Measurements from ENCODE around the gene GET4.

DNA sequence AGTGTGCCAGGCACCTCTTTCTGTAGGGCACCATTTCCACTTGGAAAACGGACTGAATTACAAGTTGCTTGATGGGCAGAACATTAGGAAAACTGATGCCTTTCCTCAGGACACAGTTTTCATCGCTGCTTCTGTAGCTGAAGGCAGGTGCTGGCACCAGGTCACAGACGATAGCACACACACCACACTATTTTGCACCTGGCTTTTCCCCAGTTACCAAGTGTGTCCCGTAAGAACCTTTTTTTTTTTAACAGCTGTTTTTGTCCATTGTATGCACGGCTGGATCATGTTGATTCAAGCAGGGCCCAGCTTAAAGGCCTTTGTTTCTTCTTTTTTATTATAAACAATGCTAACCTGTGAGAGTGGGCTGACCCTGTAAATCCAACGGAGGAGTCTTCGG, 1.3 kb upstream of the GET4 start:
- TF ChIP-seq CTCF (IDR thresholded peaks at IDR 0.05), result no peak
- TF ChIP-seq POLR2A (IDR thresholded peaks at IDR 0.05), result no peak
- no peak for TF ChIP-seq EP300 (IDR thresholded peaks at IDR 0.05)

Data from gastroesophageal sphincter (tissue), 3 donors.